ENCODE results near the gene MCC.
"Not testable (repeated sequence)": the region's sequence is repeated elsewhere in the genome, so short reads cannot be mapped to it uniquely, and the experiment has no call there.

MCC gene

GRCh38 chr5:113404269-113404668 is 84.0 kb downstream of the MCC start:
- Histone ChIP-seq H3K36me3 (ENCODE audit: control insufficient read depth in 2 of 2, insufficient read depth in 1 of 2, low read length in 2 of 2) (no peaks in the 10 kb centered on the region), H3K4me1 (ENCODE audit: control insufficient read depth, insufficient read depth, low read length) (no peaks in the 10 kb centered on the region), H3K4me3 (ENCODE audit: low read depth, low read length) (no peak overlapping the region), H3K9me3 (ENCODE audit: control insufficient read depth, insufficient read depth, low read depth, low read length) (no peaks in the 10 kb centered on the region), H3K27ac (ENCODE audit: extremely low read depth, low read depth, low read length) (no peak overlapping the region)
- TF ChIP-seq SETDB1 (IDR thresholded peaks at IDR 0.05; ENCODE audit: insufficient read length, low read length) (no peak), KLF10 (tag by site-specific recombination; IDR thresholded peaks at IDR 0.05) (no peak), ZBTB6 (tag by site-specific recombination; IDR thresholded peaks at IDR 0.05) (no peak), ZNF623 (tag by site-specific recombination; IDR thresholded peaks at IDR 0.05) (no peak), GLI4 (tag by site-specific recombination; IDR thresholded peaks at IDR 0.05) (no peak), AEBP2 (tag by site-specific recombination; IDR thresholded peaks at IDR 0.05; ENCODE audit: borderline replicate concordance) (no peak), KLF17 (tag by site-specific recombination; IDR thresholded peaks at IDR 0.05) (no peak), SALL2 (tag by site-specific recombination; IDR thresholded peaks at IDR 0.05; ENCODE audit: borderline replicate concordance) (no peak), OVOL3 (tag by site-specific recombination; IDR thresholded peaks at IDR 0.05) (no peak), HIC1 (tag by site-specific recombination; IDR thresholded peaks at IDR 0.05) (no peak), MZF1 (tag by site-specific recombination; IDR thresholded peaks at IDR 0.05; ENCODE audit: borderline replicate concordance) (no peak), MYNN (tag by site-specific recombination; IDR thresholded peaks at IDR 0.05; ENCODE audit: borderline replicate concordance) (no peak), ZNF114 (tag by site-specific recombination; IDR thresholded peaks at IDR 0.05) (no peak), ZNF692 (tag by site-specific recombination; IDR thresholded peaks at IDR 0.05) (no peak), ZNF501 (tag by site-specific recombination; IDR thresholded peaks at IDR 0.05) (no peak), ZNF600 (tag by site-specific recombination; IDR thresholded peaks at IDR 0.05) (no peak), BCL6B (tag by site-specific recombination; IDR thresholded peaks at IDR 0.05) (no peak), ZNF639 (tag by site-specific recombination; IDR thresholded peaks at IDR 0.05) (no peak), ZNF394 (tag by site-specific recombination; IDR thresholded peaks at IDR 0.05; ENCODE audit: borderline replicate concordance) (no peak), ZNF473 (tag by site-specific recombination; IDR thresholded peaks at IDR 0.05) (no peak)
- ChIA-PET CTCF (interaction anchor here (1.3 kb wide), 1 partner anchor 24 kb away, joined by 5 read pairs; no protein-coding TSS in a partner anchor), POLR2A (no interaction called here)

GRCh38 chr5:113397986-113398385 is 90.3 kb downstream of the MCC start:
- H3K9me3 ChIP-seq (ENCODE audit: control insufficient read depth, insufficient read depth, low read depth, low read length); POLR2A ChIA-PET; H3K4me3 ChIP-seq (ENCODE audit: low read depth, low read length); H3K4me1 ChIP-seq (ENCODE audit: control insufficient read depth, insufficient read depth, low read length); H3K27ac ChIP-seq (ENCODE audit: extremely low read depth, low read depth, low read length); H3K36me3 ChIP-seq (ENCODE audit: control insufficient read depth in 2 of 2, insufficient read depth in 1 of 2, low read length in 2 of 2): not testable (repeated sequence)
- CTCF ChIA-PET: interaction anchor here (1.3 kb wide), 1 partner anchor 19 kb away, joined by 4 read pairs; no protein-coding TSS in a partner anchor
